ENCODE measurements around the gene GSK3A.

Gene GSK3A

GRCh38 chr19:42254850-42255765, 12.7 kb upstream of the GSK3A start, which contains the start of gene ERF:
ERF (minus strand) TSS chr19:42255128; CDS start chr19:42254999, 129 bp downstream.
- ChIA-PET CTCF (interaction anchor here (1.1 to 2.6 kb wide), 3 partner anchors 10 to 24 kb away, joined by 5 to 25 read pairs (median 21); no protein-coding TSS in a partner anchor), POLR2A (interaction anchor here (0.5 to 1.4 kb wide), 2 partner anchors 12 to 16 kb away, joined by 3 to 4 read pairs; partner anchors contain the start of gene GSK3A)
- H3K4me3 ChIP-seq (ENCODE audit: low read depth, low read length), result peak within 1 kb of the TSS; percentile 96
- no peak for DNase-seq (ENCODE audit: low read depth, low spot score)
- TF ChIP-seq CTCF (IDR thresholded peaks at IDR 0.05; ENCODE audit: insufficient read depth, low read length, missing control alignments), result no peak

GRCh38 chr19:42254089-42254849, 11.9 kb upstream of the GSK3A start:
- ChIA-PET POLR2A (no interaction called here), CTCF (no interaction called here)
- DNase-seq (ENCODE audit: low read depth, low spot score), result no peak

GRCh38 chr19:42253245-42254088, 11.1 kb upstream of the GSK3A start:
- no peak for DNase-seq (ENCODE audit: low read depth, low spot score)
- TF ChIP-seq CTCF (IDR thresholded peaks at IDR 0.05; ENCODE audit: insufficient read depth, low read length, missing control alignments), result no peak
- peak overlapping the region; percentile 96 for H3K4me3 ChIP-seq (ENCODE audit: low read depth, low read length)
- POLR2A ChIA-PET, result interaction anchor here (0.7 kb wide), 1 partner anchor 49 kb away, joined by 3 read pairs; the partner anchor contains the start of gene PAFAH1B3
- CTCF ChIA-PET, result interaction anchor here (14.9 kb wide), 1 partner anchor 41 kb away, joined by 258 read pairs; no protein-coding TSS in a partner anchor

More at GRCh38 chr19:42254089-42254849, 11.9 kb upstream of the GSK3A start:
- peak overlapping the region; percentile 96 for H3K4me3 ChIP-seq (ENCODE audit: low read depth, low read length)
- TF ChIP-seq CTCF (IDR thresholded peaks at IDR 0.05; ENCODE audit: insufficient read depth, low read length, missing control alignments), result no peak

- POLR2A ChIA-PET, result interaction anchor here (1.5 kb wide), 1 partner anchor 27 kb away, joined by 5 read pairs; no protein-coding TSS in a partner anchor
- no peak for TF ChIP-seq CTCF (IDR thresholded peaks at IDR 0.05; ENCODE audit: insufficient read depth, low read length, missing control alignments)
- CTCF ChIA-PET, result interaction anchor here (13.7 to 14.9 kb wide), 2 partner anchors 27 to 42 kb away, joined by 255 to 258 read pairs; no protein-coding TSS in a partner anchor
- DNase-seq (ENCODE audit: low read depth, low spot score), result no peak
- H3K4me3 ChIP-seq (ENCODE audit: low read depth, low read length), result peak overlapping the region; percentile 96
These were observed 10.2 kb upstream of the GSK3A start for GRCh38 chr19:42252365-42253244.
